ENCODE measurements around the gene DHPS. TPM values are rescaled to one million over a fixed set of nuclear protein-coding genes. Genes with fewer than 3 reads are reported as not detected.
"Not testable (repeated sequence)": the region's sequence is repeated elsewhere in the genome, so short reads cannot be mapped to it uniquely, and the experiment has no call there.

Gene DHPS
- total RNA-seq, 1 donor from 2014 or later, result 49.0 TPM

DNA sequence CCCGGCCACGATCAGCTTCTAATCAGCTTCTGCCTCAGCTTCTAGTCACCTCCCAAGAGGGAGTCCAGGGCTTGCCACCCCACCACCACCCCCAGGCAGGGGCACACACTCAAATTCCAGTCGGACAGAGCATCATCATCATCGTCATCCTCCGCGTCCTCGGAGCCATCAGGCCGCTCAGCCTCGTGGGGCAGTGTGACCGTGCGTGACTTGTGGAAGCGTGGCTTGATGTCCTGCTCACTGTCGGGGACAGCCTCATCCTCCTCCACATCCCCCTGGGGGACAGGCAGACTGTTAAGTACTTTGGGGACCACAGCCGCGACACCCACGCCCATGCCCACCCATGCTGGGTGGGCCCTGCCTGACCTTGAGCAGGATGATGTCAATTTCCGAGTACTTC lies 29.5 kb upstream of the DHPS start:
- intact Hi-C loops (cut with DNase I), result no loop called here
- no peak for DNase-seq (ENCODE audit: low spot score)

DNA sequence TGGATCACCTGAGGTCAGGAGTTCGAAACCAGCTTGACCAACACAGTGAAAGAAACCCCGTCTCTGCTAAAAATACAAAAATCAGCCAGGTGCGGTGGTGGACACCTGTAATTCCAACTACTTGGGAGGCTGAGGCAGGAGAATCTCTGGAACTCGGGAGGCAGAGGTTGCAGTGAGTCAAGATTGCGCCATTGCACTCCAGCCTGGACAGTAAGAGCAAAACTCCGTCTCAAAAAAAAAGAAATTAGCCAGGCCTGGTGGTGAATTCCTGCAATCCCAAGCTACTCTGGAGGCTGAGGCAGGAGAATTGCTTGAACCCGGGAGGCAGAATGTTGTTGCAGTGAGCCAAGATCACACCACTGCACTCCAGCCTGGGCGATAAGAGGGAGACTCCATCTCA lies 27.0 kb upstream of the DHPS start:
- intact Hi-C loops (cut with DNase I), result no loop called here
- no peak for DNase-seq (ENCODE audit: low spot score)

- intact Hi-C loops (cut with DNase I), result no loop called here
- no peak for DNase-seq (ENCODE audit: low spot score)
Measured at GRCh38 chr19:12706332-12706718, 24.6 kb upstream of the DHPS start.

- intact Hi-C loops (cut with DNase I), result no loop called here
- DNase-seq (ENCODE audit: low spot score), result no peak
Measured at GRCh38 chr19:12705654-12706331, 24.1 kb upstream of the DHPS start.

- intact Hi-C loops (cut with DNase I), result no loop called here
- no peak for DNase-seq (ENCODE audit: low spot score)
Measured at GRCh38 chr19:12705169-12705568, 23.5 kb upstream of the DHPS start.

- no peak for DNase-seq (ENCODE audit: low spot score)
- intact Hi-C loops (cut with DNase I), result no loop called here
Measured at GRCh38 chr19:12703046-12703445, 21.4 kb upstream of the DHPS start.

GRCh38 chr19:12701596-12702282 lies 20.1 kb upstream of the DHPS start:
- DNase-seq (ENCODE audit: low spot score), result no peak
- intact Hi-C loops (cut with DNase I), result no loop called here

DNA sequence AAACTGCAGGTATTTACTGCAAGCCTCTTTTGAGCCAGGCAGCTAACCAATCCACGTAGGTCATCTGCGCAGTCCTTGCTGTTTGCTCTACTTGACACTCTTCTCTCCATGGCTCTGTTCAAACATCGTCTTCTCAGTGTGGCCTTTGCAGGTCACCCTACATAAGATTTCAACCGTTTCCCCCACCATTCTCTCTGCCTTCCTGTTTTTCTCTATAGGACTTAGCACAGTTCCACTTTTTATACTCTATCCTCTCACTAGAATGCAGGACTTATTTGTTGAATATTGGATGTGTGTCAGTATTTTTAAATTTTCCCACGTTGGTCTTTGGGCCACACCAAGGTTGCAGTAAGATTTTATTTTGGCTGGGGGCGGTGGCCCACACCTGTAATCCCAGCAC lies 16.5 kb upstream of the DHPS start:
- DNase-seq (ENCODE audit: low spot score), result no peak
- intact Hi-C loops (cut with DNase I), result no loop called here

DNA sequence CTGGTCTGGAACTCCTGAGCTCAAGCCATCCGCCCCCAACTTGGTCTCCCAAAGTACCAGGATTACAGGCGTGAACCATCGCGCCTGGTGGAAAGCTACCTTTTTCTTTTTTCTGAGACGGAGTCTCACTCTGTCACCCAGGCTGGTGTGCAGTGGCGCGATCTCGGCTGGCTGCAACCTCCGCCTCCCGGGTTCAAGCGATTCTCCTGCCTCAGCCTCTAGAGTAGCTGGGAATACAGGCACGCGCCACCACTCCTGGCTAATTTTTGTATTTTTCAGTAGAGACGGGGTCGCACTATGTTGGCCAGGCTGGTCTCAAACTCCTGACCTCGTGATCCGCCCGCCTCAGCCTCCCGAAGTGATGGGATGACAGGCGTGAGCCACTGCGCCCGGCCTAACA lies 15.7 kb upstream of the DHPS start:
- intact Hi-C loops (cut with DNase I); DNase-seq (ENCODE audit: low spot score): not testable (repeated sequence)

- intact Hi-C loops (cut with DNase I), result no loop called here
- peak; percentile 96 for DNase-seq (ENCODE audit: low spot score)
Measured at GRCh38 chr19:12696366-12697335, 15.0 kb upstream of the DHPS start, which contains the start of gene FBXW9. Gene FBXW9, minus strand, starts transcription at chr19:12696631. Its CDS starts 50 bp downstream, at chr19:12696581.

GRCh38 chr19:12695997-12696365 lies 14.3 kb upstream of the DHPS start:
- intact Hi-C loops (cut with DNase I), result no loop called here
- no peak for DNase-seq (ENCODE audit: low spot score)

- intact Hi-C loops (cut with DNase I), result no loop called here
- no peak for DNase-seq (ENCODE audit: low spot score)
Measured at GRCh38 chr19:12695514-12695913, 13.8 kb upstream of the DHPS start.

DNA sequence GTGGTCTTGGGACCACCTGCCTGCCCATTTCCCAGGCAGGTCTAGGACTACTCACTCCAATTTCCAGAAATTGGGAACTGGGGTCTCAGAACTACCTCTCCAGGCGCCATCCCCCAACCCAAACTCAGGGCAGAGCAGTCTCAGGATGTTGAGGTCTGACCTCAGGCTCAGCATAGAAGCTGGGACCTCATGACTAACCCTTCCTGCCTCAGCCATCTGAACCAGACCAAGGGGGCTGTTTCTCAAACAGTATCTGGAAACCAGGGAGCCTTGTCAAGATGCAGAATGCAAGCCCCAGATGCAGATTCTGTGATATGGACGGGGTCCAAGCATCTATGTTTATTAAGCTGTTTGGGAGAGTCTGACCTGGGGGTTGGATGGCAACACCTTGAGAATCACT lies 13.4 kb upstream of the DHPS start:
- no peak for DNase-seq (ENCODE audit: low spot score)
- intact Hi-C loops (cut with DNase I), result no loop called here

- intact Hi-C loops (cut with DNase I), result no loop called here
- no peak for DNase-seq (ENCODE audit: low spot score)
Measured at GRCh38 chr19:12694641-12695040, 13.0 kb upstream of the DHPS start.

- intact Hi-C loops (cut with DNase I), result no loop called here
- no peak for DNase-seq (ENCODE audit: low spot score)
Measured at GRCh38 chr19:12692960-12693359, 11.3 kb upstream of the DHPS start.

DNA sequence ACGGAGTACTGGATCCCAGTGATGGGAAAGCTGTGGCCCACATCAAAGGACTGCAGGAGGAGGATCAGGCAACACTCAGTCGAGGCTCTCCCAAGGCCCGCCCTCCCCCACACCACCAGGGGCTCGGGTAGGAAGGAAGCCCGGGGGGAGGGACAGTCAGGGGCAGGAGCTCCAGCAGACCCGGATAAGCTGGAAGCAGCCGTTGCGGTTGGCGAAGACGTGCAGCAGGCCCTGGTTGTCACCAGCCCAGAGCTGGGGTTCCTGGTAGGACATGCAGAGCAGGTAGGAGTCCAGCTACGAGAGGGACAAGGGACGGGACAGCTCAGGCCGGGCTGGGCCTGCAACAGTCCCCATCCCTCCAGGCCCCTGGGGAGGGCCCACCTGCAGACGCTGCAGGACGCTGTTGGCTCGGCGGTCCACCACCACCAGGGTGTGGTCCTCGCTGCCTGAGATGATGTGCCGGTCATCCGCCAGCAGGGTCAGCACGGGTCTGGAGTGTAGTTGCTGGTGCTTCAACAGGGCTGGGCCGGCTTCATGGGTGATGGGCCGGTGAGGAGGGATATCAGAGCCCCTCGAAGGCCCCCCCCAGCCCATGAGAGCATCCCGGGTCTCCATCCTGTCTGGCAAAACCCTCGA lies 8.0 kb upstream of the DHPS start:
- DNase-seq (ENCODE audit: low spot score), result no peak
- intact Hi-C loops (cut with DNase I), result no loop called here

- intact Hi-C loops (cut with DNase I), result no loop called here
- no peak for DNase-seq (ENCODE audit: low spot score)
Measured at GRCh38 chr19:12689012-12689411, 7.3 kb upstream of the DHPS start.

DNA sequence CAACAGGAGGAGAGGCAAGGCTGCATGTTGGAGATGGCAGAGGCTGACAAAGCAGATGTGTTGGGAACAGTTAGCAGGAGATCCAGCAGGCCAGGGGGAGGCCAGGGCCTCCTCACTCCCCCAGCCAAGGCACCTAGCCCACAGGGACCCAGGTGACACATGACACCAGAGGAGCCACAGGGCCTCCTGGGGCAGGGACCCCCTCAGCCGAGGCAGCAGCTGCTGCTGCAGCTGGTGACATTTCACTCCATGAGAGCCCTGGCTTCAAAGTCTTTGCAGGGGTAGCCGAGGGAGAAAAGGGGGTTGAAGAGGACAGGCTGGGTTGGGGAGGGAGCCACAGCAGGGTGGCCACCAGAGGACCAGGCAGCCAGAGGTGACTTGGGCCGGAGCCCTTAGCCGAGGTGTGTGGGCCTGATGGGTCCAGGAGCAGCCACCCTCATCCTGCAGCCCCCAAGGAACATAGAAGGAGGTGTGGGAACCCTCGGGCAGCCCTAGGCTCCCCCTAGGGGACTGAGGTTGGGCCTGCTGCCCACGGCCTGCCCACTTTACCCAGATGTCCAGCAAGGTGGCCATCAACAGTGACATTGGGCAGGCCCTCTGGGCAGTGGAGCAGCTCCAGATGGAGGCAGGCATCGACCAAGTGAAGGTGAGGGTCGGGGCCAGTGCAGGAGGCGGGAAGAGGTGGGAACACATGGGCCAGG lies 6.0 kb upstream of the DHPS start, which contains the start of gene GNG14:
Gene GNG14, plus strand, starts transcription at position 503 of the 701 bp plus-strand sequence. Its CDS starts 51 bp downstream, at position 554.
- intact Hi-C loops (cut with DNase I), result no loop called here
- no peak for DNase-seq (ENCODE audit: low spot score)

DNA sequence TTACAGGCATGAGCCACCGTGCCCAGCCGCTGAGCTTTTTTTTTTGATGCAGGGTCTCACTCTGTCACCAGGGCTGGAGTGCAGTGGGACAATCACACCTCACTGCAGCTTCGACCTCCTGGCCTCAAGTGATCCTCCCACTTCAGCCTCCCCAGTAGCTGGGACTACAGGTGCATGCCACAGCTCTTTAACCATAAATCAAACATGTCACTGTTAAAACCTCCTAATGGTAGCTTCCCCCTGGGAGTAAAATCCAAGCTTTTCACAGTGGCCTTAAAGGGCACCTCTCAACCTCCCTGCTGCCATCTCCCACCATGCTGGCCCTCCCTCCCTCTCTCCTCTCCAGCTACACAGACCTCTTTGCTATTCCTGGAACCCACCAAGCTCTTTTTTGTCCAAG lies 4.2 kb upstream of the DHPS start:
- DNase-seq (ENCODE audit: low spot score), result no peak
- intact Hi-C loops (cut with DNase I), result no loop called here

All from cardiac septum (tissue), 1 donor.